HEK293T (cell line): ENCODE data around the gene SAMD11.
A peak's percentile ranks its signal among the peaks of the same experiment; 100 is the strongest.

Experiments
- BHLHE40 ChIP-seq: fragments of 450-650 bp; IDR thresholded peaks from 2 replicates; pipeline ENCODE4 v1.6.1; 2016; ENCODE audit warnings: mild to moderate bottlenecking, moderate library complexity, borderline replicate concordance
- FOXM1 ChIP-seq: fragments of 450-650 bp; IDR thresholded peaks from 2 replicates; pipeline ENCODE4 v1.6.1; 2017; ENCODE audit warnings: mild to moderate bottlenecking, borderline replicate concordance
- HDGF ChIP-seq: fragments of 450-650 bp; IDR thresholded peaks from 2 replicates; pipeline ENCODE4 v1.6.1; 2017; ENCODE audit warnings: antibody characterized with exemption, borderline replicate concordance
- L3MBTL2 ChIP-seq: fragments of 450-650 bp; conservative IDR thresholded peaks from 2 replicates; pipeline ENCODE4 v1.6.1; 2016; ENCODE audit warnings: mild to moderate bottlenecking
- SP1 ChIP-seq: fragments of 450-650 bp; IDR thresholded peaks from 2 replicates; pipeline ENCODE4 v1.6.1; 2017
- TARDBP ChIP-seq: fragments of 450-650 bp; IDR thresholded peaks from 2 replicates; pipeline ENCODE4 v1.6.1; 2016
- ZNF384 ChIP-seq: fragments of 450-650 bp; IDR thresholded peaks from 2 replicates; pipeline ENCODE4 v1.6.1; 2016

- TF ChIP-seq TARDBP (no peak), FOXM1 (no peak), SP1 (no peak), BHLHE40 (no peak), ZNF384 (no peak), L3MBTL2 (peak; percentile 69), HDGF (no peak)
These were observed 15.2 kb downstream of the SAMD11 start for GRCh38 chr1:938711-939489.
